Adrenal gland (tissue), 5 donors: ENCODE data around the gene LRBA.

ENCODE experiments used
- CTCF ChIP-seq, 6 experiments: fragments of 450-650 bp in 4 of 6; fragments of 200-600 bp in 2 of 6; sonication (generic) in 1 of 6; IDR thresholded peaks; 1 replicate in 5 of 6; 2 replicates in 1 of 6; pipeline versions ENCODE4 v1.5.1 to v1.8.0; 2016 to 2021; ENCODE audit warnings: antibody characterized with exemption in 6 of 6, mild to moderate bottlenecking in 2 of 6, moderate library complexity in 1 of 6
- POLR2A ChIP-seq, 2 donors: fragments of 450-650 bp; IDR thresholded peaks; one replicate each; pipeline ENCODE4 v1.6.1; 2017; ENCODE audit warnings: antibody characterized with exemption in 2 of 2, mild to moderate bottlenecking in 2 of 2, moderate library complexity in 1 of 2
- donor health status: DM: no; HTN: no; CAD: no.

- TF ChIP-seq POLR2A (IDR thresholded peaks at IDR 0.05), result no peak
- no peak for TF ChIP-seq CTCF (IDR thresholded peaks at IDR 0.05)
These were observed 81.1 kb downstream of the LRBA start for GRCh38 chr4:150934022-150934421.
